HG03432 (cell line): ENCODE results near the gene MYO5A.
"Not testable (repeated sequence)": the region's sequence is repeated elsewhere in the genome, so short reads cannot be mapped to it uniquely, and the experiment has no call there.

Experiments
- ATAC-seq: cut with Tn5 transposase; IDR thresholded peaks from one replicate; pipeline ENCODE4 v1.9.1; 2021; ENCODE audit warnings: mild to moderate bottlenecking, moderate library complexity; ENCODE audit not compliant: unreplicated experiment

The MYO5A gene

GRCh38 chr15:52509500-52510245, 19.0 kb downstream of the MYO5A start:
- ATAC-seq = no peak

GRCh38 chr15:52506549-52506948, 22.1 kb downstream of the MYO5A start:
- no peak for ATAC-seq

GRCh38 chr15:52505151-52505550, 23.5 kb downstream of the MYO5A start:
- ATAC-seq = no peak

- ATAC-seq = peak; percentile 90
These were observed 24.7 kb downstream of the MYO5A start for GRCh38 chr15:52503788-52504496.

GRCh38 chr15:52502608-52503007, 26.1 kb downstream of the MYO5A start:
- no peak for ATAC-seq

GRCh38 chr15:52499506-52499905, 29.2 kb downstream of the MYO5A start:
- no peak for ATAC-seq

- no peak for ATAC-seq
These were observed 30.0 kb downstream of the MYO5A start for GRCh38 chr15:52498706-52499105.

- ATAC-seq = no peak
These were observed 31.8 kb downstream of the MYO5A start for GRCh38 chr15:52496776-52497470.

GRCh38 chr15:52496175-52496574, 32.5 kb downstream of the MYO5A start:
- no peak for ATAC-seq

GRCh38 chr15:52495125-52495524, 33.6 kb downstream of the MYO5A start:
- no peak for ATAC-seq

- ATAC-seq = no peak
These were observed 34.7 kb downstream of the MYO5A start for GRCh38 chr15:52493968-52494367.

GRCh38 chr15:52492132-52492531, 36.5 kb downstream of the MYO5A start:
- ATAC-seq = no peak

GRCh38 chr15:52491472-52491871, 37.2 kb downstream of the MYO5A start:
- ATAC-seq = no peak

- not testable (repeated sequence) for ATAC-seq
These were observed 39.2 kb downstream of the MYO5A start for GRCh38 chr15:52489430-52489829.

GRCh38 chr15:52488830-52489229, 39.9 kb downstream of the MYO5A start:
- no peak for ATAC-seq

- ATAC-seq = no peak
These were observed 42.4 kb downstream of the MYO5A start for GRCh38 chr15:52486003-52486996.

GRCh38 chr15:52485290-52485689, 43.4 kb downstream of the MYO5A start:
- no peak for ATAC-seq

- no peak for ATAC-seq
These were observed 45.0 kb downstream of the MYO5A start for GRCh38 chr15:52483707-52484106.

- peak; percentile 99 for ATAC-seq
These were observed 46.8 kb downstream of the MYO5A start for GRCh38 chr15:52481915-52482314.

GRCh38 chr15:52480990-52481389, 47.7 kb downstream of the MYO5A start:
- ATAC-seq = no peak

GRCh38 chr15:52466716-52467115, 62.0 kb downstream of the MYO5A start:
- ATAC-seq = no peak
